ENCODE data around the gene CTBP2.
"Not testable (repeated sequence)": the region's sequence is repeated elsewhere in the genome, so short reads cannot be mapped to it uniquely, and the experiment has no call there.

The CTBP2 gene

GRCh38 chr10:125087191-125087896 is 73.0 kb downstream of the CTBP2 start:
- no peak for DNase-seq (ENCODE audit: low spot score)

DNA sequence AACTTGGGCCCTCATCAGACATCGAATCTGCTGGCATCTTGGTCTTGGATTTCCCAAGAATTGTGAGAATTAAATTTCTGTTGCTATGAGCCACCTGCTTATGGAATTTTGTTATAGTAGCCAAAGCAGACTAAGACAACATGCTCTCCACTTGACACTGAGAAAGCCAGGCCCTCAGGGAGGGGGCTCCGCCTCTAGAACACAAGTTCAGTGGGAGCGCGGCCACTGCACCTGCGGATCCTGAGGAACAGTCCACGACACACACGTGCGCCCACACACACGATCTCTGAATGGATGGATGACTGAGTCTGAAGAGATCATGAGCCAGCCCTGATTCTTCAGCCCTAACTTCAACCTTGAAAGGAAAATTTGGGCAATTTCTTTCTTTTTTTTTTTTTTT is 73.7 kb downstream of the CTBP2 start:
- no peak for DNase-seq (ENCODE audit: low spot score)

- DNase-seq (ENCODE audit: low spot score), result no peak
Measured at GRCh38 chr10:125085258-125086054, 74.9 kb downstream of the CTBP2 start.

DNA sequence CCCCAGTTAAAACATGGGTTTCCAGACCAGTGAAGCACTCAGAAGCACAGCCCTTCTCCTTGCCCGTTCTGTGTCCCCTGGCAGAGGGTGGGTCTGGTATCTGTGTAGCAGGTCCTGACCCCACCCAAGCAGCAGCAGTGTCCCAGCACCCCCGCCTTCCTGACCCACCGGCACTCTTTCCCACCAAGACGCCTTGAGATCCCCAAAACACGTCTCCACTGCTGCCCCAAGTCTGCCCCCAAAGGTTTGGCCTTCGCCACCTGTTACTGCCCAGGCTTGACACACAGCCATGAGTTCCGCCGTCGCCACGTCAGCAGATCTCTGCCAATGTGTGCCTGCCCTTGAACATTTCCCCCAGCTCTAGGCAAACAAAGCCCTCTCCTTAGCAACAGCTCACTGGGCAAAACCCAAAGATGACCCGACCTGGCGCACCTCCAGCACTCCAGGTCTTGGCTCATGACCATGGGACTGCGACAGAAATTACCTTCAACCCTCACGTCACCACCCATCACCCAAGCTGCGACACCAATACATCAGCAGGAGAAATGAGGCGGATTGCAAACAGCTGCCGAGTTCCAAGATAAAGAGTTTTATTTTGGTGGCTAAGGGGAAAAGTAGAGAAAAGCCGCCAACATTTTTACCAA is 75.6 kb downstream of the CTBP2 start:
- DNase-seq (ENCODE audit: low spot score), result no peak

DNA sequence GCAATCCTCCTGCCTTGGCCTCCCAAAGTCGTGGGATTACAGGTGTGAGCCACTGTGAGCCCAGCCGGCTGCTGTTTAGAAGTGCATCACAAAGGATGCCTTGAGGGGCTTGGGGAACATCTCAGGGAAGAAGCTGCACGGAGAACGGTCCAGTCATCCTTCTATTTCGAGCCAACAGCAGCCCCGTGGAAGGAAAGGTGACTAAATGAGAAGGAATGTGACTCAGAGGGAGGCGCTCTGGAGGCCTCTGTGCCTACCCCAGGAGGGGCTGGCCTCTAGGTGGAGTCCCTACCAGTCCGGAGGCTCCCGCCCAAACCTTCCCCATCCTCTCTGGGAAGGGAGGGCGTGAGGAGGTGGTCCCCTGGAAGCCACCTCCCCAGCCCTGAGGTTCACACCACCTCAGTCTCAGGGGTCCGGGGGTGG is 76.2 kb downstream of the CTBP2 start:
- DNase-seq (ENCODE audit: low spot score), result no peak

GRCh38 chr10:125083576-125083920 is 76.8 kb downstream of the CTBP2 start:
- DNase-seq (ENCODE audit: low spot score), result no peak

GRCh38 chr10:125082881-125083575 is 77.3 kb downstream of the CTBP2 start:
- DNase-seq (ENCODE audit: low spot score), result no peak

- not testable (repeated sequence) for DNase-seq (ENCODE audit: low spot score)
Measured at GRCh38 chr10:125082471-125082870, 77.9 kb downstream of the CTBP2 start.

- DNase-seq (ENCODE audit: low spot score), result no peak
Measured at GRCh38 chr10:125081931-125082330, 78.4 kb downstream of the CTBP2 start.

- no peak for DNase-seq (ENCODE audit: low spot score)
Measured at GRCh38 chr10:125080984-125081383, 79.4 kb downstream of the CTBP2 start.

GRCh38 chr10:125080296-125080695 is 80.1 kb downstream of the CTBP2 start:
- no peak for DNase-seq (ENCODE audit: low spot score)

DNA sequence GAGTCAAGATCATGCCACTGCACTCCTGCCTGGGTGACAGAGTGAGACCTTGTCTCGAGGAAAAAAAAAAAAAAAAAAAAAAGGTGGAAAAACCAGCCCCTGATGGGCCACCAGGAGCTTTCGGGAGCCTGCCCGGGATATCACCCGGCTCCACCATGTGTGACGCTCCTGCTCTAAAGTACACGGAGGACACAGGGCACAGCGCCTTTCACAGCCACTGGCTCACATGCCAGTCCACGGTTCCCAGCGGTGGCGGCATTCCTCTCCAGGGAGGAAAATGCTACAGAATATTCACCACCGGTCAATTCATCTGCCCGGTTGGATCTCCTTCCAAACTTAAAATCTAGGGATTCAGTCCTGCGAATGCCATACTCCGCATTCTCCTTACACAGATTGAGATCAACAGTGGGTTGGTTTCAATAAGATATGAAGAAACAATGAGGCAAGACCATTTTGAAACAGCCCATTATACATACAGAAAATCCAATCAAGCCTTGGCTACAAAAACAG is 81.2 kb downstream of the CTBP2 start:
- DNase-seq (ENCODE audit: low spot score), result no peak

DNA sequence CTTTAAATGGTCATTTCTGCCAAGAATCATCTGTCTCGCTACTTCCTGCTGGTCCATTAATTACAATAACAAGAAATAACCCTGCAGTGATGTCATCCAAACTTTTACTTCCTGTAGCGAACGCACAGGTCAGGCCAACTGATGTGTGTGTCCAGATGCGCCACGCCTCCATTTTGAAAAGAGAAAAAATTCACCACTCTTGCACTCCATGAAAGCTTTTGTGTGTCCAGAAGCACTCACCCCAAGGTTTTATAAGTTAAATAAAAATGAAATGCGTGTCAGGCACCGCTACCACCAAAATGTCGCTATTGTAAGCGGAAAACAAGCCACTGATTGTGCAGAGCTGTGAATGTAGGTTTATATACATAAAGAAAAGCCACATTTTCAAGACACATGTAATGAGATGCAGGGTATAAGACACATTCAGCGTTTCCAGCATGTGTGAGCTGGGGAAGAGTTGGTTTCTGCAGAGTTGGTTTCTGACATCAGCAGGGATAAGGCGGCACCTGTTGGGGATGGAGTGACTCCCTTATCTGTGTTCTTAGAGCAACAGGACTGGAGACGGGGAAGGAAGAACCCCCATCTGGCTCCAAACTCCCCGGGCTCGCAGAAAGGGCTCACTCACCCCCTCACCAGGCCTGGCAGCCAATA is 83.3 kb downstream of the CTBP2 start:
- DNase-seq (ENCODE audit: low spot score), result no peak

GRCh38 chr10:125076121-125076825 is 84.1 kb downstream of the CTBP2 start:
- DNase-seq (ENCODE audit: low spot score), result no peak

DNA sequence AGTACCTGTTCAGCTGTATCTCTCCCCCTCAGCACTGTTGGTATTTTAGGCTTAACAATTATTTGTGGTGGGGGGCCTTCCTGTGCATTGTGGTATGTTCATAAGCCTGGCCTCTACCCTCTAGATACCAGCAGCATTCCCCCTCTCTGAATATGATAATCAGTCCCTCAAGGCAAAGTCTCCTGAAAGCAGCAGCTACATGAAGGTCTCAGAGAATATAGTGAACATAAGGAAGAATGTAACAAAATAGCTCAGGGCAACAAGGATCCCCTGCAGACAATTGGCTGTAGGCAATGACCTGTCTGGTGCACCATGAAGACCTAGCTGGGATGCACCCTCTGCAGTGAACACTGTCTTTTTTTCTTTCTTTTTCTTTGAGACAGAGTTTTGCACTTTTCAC is 86.4 kb downstream of the CTBP2 start:
- DNase-seq (ENCODE audit: low spot score), result no peak

GRCh38 chr10:125072794-125073193 is 87.6 kb downstream of the CTBP2 start:
- no peak for DNase-seq (ENCODE audit: low spot score)

DNA sequence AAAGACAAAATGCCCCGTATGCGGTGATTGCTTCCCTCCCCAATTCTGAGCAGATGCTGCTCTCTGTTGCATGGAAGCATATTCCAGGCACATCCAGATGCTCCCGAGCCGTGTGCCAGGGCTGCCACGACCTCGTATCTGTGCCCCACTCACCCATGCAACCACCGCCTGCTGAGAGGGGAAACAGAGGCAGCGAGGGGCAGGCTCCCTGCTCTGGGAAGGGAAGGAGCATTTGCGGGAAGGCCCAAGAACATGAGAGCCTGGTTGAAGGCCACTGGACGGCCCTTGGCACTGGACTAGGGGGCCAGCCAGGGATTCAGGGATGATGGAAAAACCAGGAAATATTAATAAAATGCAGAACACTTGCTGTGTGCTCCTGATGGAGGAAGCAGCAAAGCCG is 89.4 kb downstream of the CTBP2 start:
- DNase-seq (ENCODE audit: low spot score), result no peak

DNA sequence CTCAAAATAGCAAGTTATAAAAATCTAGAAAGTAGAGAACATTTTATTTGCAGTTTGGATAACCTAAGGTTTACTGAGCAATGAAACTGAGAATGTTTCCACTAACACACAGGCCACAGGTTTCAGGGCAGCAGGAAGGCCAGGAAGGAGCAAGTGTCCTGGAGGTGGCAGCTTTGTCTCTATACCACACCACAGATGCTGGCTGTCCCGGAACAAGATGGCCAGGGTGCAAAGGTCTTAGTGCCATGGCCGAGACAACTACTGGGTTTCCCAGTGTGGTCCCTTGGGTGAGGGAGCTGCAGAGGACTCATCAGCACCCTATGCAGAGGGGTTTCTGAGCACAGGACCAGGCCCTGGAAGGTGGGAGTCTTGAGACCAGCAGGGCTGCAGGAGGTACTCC is 92.0 kb downstream of the CTBP2 start:
- no peak for DNase-seq (ENCODE audit: low spot score)

DNA sequence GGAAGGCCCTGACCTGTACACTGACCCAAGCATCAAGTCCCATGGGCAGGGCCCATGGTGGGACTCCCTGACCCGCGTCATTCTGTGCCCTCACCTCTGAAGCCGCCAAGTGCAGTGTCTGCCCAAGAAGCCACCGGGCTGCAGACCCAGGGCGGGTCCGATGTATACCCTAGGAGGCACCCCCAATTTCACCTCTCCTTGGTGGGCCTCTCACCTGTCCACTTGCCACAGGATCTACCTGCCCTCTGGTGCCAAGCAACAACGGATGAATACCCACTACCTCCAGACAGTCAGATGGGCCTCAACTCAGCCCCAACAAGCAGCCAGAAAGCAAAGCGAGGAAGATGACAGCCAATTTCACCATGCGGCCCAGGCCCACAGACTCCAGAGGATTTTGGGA is 92.6 kb downstream of the CTBP2 start:
- no peak for DNase-seq (ENCODE audit: low spot score)

DNA sequence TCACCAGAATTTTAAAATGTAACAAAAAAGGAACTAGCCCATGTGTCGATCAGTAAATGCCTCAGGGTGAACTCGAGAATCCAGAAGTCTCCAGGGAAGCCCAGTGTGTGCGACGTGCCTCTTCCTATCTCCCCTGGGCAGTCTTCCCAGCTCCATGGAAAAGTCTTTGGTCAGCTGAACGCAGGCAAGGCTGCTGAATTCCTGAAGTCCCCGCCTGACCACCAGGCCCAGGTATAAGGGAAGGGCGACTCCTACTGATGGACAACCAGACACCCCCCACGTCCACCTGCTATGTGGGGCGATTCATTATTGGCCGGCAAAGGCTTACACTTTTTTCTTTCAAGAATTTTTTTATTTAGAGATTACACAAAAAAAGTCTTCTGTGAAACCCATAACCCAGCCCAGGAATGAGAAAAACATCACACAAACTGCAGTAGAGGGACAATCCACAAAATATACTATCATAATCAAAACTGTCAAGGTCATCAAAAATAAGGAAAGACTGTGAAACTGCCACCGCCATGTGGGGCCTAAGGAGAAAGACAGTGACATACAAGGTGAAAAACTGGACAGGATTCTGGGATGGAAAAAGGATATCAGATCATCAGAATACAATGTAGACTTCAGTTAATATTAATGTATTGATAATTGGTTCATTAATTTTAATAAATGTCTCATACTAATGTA is 93.5 kb downstream of the CTBP2 start:
- no peak for DNase-seq (ENCODE audit: low spot score)

All from SW480 (cell line).